Stimulated activated CD8-positive, alpha-beta memory T cell treated with anti-CD3 and anti-CD28 coated beads, Interleukin-15, amount 100 ng/mL, for 4 hours (primary cell): ENCODE measurements around the gene LRRC17.

Experiments used
- DNase-seq, 2 donors: peaks; one replicate each; pipeline ENCODE4 v3.0.0-alpha.2; 2020; ENCODE audit warnings: low read depth in 2 of 2

The LRRC17 gene

GRCh38 chr7:102912742-102913141 lies at the start of gene LRRC17:
TSS of gene LRRC17 (plus strand) at chr7:102913000. CDS start at chr7:102933914, 20,914 bp downstream.
- DNase-seq: no peak

GRCh38 chr7:102864958-102865357 lies 47.8 kb upstream of the LRRC17 start:
- DNase-seq: no peak

- no peak for DNase-seq
Observed at GRCh38 chr7:102866535-102867215, 46.1 kb upstream of the LRRC17 start.

GRCh38 chr7:102869195-102869594 lies 43.6 kb upstream of the LRRC17 start:
- DNase-seq: no peak

- DNase-seq: no peak
Observed at GRCh38 chr7:102872460-102872859, 40.3 kb upstream of the LRRC17 start.

- no peak for DNase-seq
Observed at GRCh38 chr7:102873470-102874165, 39.2 kb upstream of the LRRC17 start.

- no peak for DNase-seq
Observed at GRCh38 chr7:102874166-102874829, 38.5 kb upstream of the LRRC17 start.

GRCh38 chr7:102874966-102875365 lies 37.8 kb upstream of the LRRC17 start:
- DNase-seq: no peak

- no peak for DNase-seq
Observed at GRCh38 chr7:102875700-102876295, 37.0 kb upstream of the LRRC17 start.

GRCh38 chr7:102883098-102883860 lies 29.5 kb upstream of the LRRC17 start:
- no peak for DNase-seq

- no peak for DNase-seq
Observed at GRCh38 chr7:102888561-102889233, 24.1 kb upstream of the LRRC17 start.

- no peak for DNase-seq
Observed at GRCh38 chr7:102889851-102890250, 22.9 kb upstream of the LRRC17 start.

GRCh38 chr7:102890292-102890970 lies 22.4 kb upstream of the LRRC17 start:
- DNase-seq: no peak

GRCh38 chr7:102890971-102891692 lies 21.7 kb upstream of the LRRC17 start:
- DNase-seq: no peak

GRCh38 chr7:102891693-102892261 lies 21.0 kb upstream of the LRRC17 start:
- no peak for DNase-seq

GRCh38 chr7:102892631-102893278 lies 20.0 kb upstream of the LRRC17 start:
- no peak for DNase-seq

- DNase-seq: no peak
Observed at GRCh38 chr7:102895602-102896001, 17.2 kb upstream of the LRRC17 start.

- DNase-seq: no peak
Observed at GRCh38 chr7:102896585-102896984, 16.2 kb upstream of the LRRC17 start.

GRCh38 chr7:102897211-102897631 lies 15.6 kb upstream of the LRRC17 start:
- no peak for DNase-seq
